GM19025 (cell line): ENCODE measurements around the gene CC2D1A.
"Not testable (repeated sequence)": the region's sequence is repeated elsewhere in the genome, so short reads cannot be mapped to it uniquely, and the experiment has no call there.

Experiments
- ATAC-seq: cut with Tn5 transposase; IDR thresholded peaks from one replicate; pipeline ENCODE4 v1.9.1; 2021; ENCODE audit warnings: mild to moderate bottlenecking, low read depth, moderate library complexity; ENCODE audit not compliant: unreplicated experiment

The CC2D1A gene

GRCh38 chr19:13959962-13960862 is 54.2 kb downstream of the CC2D1A start:
- no peak for ATAC-seq

- ATAC-seq: no peak
These were observed 55.1 kb downstream of the CC2D1A start for GRCh38 chr19:13960863-13961784.

DNA sequence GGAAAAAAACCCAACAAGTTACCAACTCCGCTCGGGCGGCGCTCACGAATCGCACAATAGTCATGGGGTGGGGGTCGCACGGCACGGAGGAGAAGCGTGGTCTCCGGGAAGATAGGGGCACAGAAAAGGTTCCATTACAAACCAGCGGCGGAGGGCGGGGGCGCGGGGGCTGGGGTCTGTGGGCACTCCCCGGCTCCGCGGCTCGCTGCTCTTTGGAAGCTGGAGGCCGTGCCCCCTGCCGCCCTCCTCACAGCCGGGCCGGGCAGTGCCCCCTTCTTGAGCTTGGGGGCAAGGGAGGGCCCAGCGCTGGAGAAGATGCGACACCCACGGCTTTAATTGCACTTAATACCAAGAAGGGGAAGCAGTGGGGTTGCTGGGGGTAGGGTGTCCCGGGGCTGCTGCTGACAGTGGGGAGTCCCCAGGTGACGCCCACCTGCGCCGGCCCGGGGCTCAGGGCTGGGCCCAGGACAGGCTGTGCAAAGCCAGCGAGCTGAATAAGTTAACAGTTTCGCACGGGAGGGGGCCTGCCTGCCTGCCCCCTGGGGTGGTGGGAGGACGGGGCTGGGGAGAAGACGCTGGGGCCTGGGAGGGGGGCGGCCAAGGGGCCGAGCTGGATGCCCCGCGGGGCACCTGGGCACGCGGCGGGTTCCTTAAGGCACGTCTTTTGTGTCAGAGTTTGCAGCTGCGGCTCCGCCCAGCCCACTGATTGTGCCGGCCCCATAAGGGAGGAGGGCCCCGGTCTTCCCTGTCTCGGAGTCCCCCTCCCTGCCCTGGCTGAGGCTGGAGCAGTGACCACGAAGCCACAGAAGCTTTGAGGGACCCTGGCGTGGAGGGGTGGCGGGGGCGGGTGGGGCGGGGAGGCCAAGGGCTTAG is 56.1 kb downstream of the CC2D1A start:
- no peak for ATAC-seq

DNA sequence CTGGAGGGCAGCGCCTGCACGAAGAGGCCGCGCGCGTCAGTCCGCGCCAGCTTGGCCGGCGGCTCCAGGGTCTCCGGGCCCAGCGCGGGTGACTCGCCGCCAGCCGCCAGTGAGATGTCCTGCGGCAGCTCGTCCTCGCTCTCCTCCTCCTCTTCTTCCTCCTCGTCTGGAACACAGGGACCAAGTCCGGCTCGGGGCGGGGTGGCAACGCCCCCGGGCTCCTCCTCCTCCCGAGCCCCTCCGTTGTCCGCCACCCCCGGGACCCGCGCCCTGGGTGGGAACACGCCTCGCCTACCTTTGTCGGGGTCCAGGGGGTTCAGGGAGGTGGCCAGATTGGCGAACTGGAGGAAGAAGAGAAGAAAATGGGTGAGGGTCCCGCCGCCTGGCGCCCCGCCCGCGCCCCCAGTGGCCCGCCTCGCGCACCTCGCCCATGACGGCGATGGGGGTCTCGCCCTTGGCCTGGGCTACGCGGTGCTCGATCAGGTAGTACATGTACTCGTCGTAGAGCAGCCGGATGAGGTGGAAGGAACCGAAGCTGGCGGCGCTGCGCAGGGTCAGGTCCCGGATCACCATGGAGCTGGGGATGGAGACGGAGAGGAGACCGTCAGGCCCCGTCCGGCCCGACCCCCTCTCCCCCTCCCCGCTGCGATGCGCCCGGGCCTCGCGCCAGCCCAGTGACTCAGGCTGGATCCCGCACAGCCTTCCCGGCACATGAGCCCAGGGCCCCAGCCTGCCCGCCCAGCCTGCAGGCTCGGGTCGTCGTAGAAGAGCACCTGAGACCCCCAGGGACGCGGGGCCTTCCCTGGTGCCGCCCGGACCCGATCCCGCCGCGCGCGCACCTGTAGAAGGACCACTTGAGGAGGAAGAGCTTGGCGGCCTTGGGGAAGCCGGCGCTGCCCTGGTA is 57.0 kb downstream of the CC2D1A start:
- ATAC-seq: no peak

DNA sequence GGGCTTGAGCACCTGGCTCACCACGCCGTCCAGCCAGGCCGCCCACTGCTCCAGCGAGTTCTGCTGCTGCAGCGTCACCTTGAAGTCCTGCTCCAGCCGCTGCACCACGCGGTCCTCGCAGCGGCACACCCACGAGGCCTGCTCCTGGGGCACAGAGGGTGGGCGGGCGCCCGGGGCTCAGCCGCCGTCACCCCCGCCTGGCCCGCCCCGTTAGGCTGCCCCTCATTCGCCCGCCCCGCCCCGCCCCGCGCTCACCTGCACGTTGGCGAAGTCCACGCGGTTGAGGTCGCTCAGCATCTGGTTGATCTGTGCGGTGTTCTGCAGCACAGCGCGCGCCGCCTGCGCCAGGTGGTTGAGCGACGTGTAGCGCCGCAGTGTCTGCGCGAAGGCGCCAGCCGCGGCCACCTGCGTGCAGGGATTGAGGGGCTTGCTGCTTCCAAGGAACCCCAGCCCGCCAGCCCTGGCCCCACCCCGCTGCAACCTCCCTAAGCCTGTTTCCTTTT is 57.7 kb downstream of the CC2D1A start:
- no peak for ATAC-seq

- ATAC-seq: no peak
These were observed 58.8 kb downstream of the CC2D1A start for GRCh38 chr19:13964776-13965175.

DNA sequence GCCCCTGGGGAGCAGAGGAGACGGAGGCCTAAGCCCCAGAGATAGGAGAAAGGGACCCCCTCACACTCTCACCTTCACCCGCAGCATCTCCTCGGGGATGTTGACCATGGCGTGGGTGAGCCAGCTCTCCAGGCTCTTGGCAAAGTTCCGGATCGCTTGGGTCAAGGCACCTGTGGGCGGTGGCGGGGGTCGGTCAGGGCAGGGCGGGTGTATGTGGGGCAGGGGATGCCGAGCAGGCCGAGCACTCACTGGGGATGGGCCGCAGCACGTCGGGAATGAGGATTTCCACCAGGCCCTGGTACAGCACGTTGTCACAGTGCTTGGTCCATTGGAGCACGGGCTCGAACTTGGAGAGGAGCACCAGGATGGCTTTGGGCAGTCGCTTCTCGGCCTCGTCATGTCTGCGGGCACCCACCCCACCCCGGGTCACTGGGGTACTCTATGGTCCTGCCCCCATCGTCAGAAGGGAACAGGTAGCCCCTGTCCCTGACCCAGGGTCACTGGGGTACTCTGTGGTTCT is 59.4 kb downstream of the CC2D1A start:
- no peak for ATAC-seq

- ATAC-seq: no peak
These were observed 60.1 kb downstream of the CC2D1A start for GRCh38 chr19:13965926-13966683.

- ATAC-seq: no peak
These were observed 60.7 kb downstream of the CC2D1A start for GRCh38 chr19:13966684-13967128.

DNA sequence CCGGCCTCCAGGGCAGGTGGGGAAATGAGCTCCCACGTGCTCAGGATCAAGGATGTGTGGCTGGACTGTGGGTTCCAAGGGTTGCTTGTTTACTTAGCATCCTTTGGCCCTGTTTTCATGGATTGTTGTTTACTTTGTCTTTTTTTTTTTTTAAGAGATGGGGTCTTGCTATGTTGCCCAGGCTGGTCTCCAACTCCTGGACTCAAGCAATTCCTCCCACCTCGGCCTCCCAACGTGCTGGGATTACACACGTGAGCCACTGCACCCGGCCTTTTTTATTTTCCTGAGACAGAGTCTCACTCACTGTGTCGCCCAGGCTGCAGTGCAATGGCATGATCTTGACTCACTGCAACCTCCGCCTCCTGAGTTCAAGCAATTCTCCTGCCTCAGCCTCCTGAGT is 61.2 kb downstream of the CC2D1A start:
- not testable (repeated sequence) for ATAC-seq

- ATAC-seq: no peak
These were observed 62.5 kb downstream of the CC2D1A start for GRCh38 chr19:13968383-13968935.

DNA sequence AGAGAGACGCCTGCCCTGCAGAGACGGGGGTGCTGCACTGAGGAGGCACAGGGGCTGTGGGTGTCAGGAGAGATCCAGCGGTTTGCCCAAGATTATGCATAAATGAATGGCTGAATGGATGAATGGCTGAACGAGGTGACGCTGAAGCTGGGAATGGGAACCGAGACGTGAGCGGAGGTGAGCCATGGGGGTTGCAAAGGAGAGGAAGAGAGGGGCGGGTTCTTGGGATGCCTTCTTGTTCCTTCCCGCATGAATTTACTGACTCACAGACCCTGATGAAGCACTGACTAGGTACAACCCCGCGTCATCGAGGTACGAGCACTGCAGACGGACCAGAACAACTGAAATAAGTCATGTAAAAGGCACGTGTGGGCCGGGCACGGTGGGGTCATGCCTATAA is 63.0 kb downstream of the CC2D1A start:
- ATAC-seq: no peak

DNA sequence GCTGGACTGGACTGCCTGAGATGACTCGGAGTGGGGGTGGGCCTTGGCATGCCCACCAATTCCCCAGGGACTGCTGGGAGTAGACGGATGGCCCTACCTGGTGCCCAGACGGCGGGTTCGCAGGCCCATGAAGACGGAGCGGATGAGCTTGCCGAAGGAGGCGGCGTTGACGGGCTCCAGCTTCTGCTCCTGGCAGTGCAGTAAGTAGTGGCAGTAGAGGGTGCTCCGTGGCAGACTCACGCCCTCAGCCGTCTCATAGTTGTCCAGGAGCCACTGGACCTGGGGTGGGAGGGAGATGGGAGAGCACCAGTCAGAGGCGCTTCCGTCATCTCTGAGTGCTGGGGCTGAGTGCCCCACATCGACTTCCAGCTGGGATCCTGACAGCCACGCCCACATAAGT is 63.9 kb downstream of the CC2D1A start:
- no peak for ATAC-seq

DNA sequence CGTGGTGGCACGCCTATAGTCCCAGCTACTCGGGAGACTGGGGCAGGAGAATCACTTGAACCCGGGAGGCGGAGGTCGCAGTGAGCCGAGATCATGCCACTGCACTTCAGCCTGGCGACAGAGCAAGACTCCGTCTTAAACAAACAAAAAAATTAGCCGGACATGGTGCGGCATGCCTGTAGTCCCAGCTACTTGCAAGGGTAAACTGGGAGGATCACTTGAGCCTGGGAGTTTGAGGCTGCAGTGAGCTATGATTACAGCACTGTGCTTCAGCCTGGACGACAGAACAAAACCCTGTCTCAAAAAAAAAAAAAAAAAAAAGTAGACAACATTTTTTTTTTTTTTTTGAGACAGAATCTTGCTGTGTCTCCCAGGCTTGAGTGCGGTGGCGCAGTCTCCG is 65.9 kb downstream of the CC2D1A start:
- ATAC-seq: not testable (repeated sequence)

DNA sequence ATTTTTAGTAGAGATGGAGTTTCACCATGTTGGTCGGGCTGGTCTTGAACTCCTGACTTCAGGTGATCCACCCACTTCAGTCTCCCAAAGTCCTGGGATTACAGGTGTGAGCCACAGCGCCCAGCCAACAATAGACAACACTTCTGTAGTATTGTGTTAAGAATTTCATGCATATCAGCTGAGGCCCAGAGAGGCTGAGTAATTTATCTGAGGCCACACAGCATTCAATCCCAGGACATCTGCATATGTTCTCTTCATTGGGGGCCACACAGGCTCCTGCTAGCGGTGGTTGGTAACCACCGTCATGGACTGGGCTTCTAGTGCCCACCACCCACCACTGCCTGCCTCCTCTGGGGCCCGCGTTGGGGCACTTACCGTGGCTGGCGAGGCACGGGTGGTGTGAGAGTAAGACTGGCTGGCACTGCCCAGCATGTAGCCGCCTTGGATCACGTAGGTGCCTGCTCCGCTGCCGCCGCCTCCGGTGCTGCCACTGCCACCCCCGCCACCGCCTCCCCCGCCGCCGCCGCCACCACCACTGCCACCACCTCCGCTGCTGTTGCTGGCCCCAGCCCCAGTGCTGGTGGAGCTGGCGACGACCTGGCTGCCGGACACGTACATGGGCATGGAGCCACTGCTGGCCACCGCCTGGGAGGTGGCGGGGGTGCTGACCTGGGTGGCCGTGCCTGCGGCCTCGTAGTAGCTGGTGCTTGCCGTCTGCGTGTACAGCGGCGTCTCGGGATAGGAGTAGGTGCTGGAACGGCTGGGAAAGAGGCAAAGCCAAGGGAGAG is 66.6 kb downstream of the CC2D1A start:
- ATAC-seq: no peak

DNA sequence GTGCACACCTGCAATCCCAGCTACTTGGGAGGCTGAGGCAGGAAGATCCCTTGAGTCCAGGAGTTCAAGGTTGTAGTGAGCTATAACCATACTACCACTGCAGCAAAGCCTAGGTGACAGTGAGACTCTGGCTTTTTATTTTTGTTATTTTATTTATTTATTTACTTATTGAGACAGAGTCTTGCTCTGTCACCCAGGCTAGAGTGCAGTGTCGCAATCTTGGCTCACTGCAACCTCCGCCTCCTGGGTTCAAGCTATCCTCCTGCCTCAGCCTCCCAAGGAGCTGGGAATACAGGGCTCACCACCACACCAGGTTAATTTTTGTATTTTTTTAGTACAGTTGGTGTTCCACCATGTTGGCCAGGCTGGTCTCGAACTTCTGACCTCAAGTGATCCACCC is 67.5 kb downstream of the CC2D1A start:
- ATAC-seq: not testable (repeated sequence)

DNA sequence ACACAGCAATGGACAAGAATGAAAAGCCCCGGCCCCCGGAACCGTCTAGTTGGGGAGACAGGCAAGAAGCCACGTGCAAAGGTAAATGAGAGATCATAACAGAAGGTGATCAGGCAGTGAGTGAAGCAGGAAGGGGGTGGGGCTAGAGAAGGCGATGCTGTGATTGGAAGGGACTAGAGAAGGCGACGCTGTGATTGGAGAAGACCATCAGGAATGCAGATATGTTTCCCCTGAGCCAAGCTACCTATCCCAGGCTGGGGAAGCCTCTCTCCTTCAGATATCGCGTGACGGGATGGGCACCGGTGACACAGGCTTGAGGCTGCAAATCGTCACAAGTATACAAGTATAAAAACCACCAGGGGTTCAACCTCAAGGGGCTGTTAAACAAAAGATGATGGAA is 68.1 kb downstream of the CC2D1A start:
- ATAC-seq: no peak
